K562 (cell line): ENCODE data around the gene CFD. TPM values are rescaled to one million over a fixed set of nuclear protein-coding genes. Genes with fewer than 3 reads are reported as not detected.

ENCODE experiments used
- BRF1 ChIP-seq: IDR thresholded peaks from 3 replicates; pipeline ENCODE4 v1.6.1; 2011; ENCODE audit warnings: borderline replicate concordance, mild to moderate bottlenecking; ENCODE audit not compliant: insufficient read length; ENCODE audit errors: extremely low read depth
- CLOCK ChIP-seq: fragments of 250-450 bp; sonication (Bioruptor Pico); IDR thresholded peaks from 2 replicates; pipeline ENCODE4 v1.4.0; 2020; ENCODE audit warnings: mild to moderate bottlenecking, moderate library complexity, borderline replicate concordance
- DACH1 ChIP-seq: fragments of 450-650 bp; IDR thresholded peaks from 2 replicates; pipeline ENCODE4 v1.6.1; 2018; ENCODE audit not compliant: partially characterized antibody
- GTF2F1 ChIP-seq: IDR thresholded peaks from 2 replicates; pipeline ENCODE4 v1.6.1; 2011; ENCODE audit warnings: low read depth, low read length, improper control_type of control experiment
- KLF1 ChIP-seq: fragments of 450-650 bp; IDR thresholded peaks from 2 replicates; pipeline ENCODE4 v1.6.1; 2016; ENCODE audit warnings: missing genetic modification characterization, missing compliant biosample characterization
- KLF6 ChIP-seq: fragments of 250-450 bp; sonication (Bioruptor Pico); IDR thresholded peaks from 2 replicates; pipeline ENCODE4 v1.4.0; 2020; ENCODE audit warnings: mild to moderate bottlenecking, moderate library complexity, borderline replicate concordance
- RAD21 ChIP-seq, 2 experiments: fragments of 250-450 bp in 1 of 2; fragments of 450-650 bp in 1 of 2; sonication (Bioruptor Pico) in 1 of 2; formaldehyde crosslinking in 1 of 2; IDR thresholded peaks in 1 of 2; conservative IDR thresholded peaks in 1 of 2; 2 replicates each; pipeline versions ENCODE4 v1.4.0 to v1.8.0; 2020 to 2022; ENCODE audit warnings: mild to moderate bottlenecking in 2 of 2, moderate library complexity in 1 of 2
- SP2 ChIP-seq: IDR thresholded peaks from 2 replicates; pipeline ENCODE4 v1.6.1; 2011; ENCODE audit warnings: mild to moderate bottlenecking, low read depth, low read length, moderate library complexity; ENCODE audit not compliant: poor library complexity, severe bottlenecking; ENCODE audit errors: extremely low read depth
- SRF ChIP-seq, 2 experiments: fragments of 250-450, 450-650 bp in 1 of 2; sonication (Bioruptor Pico) in 1 of 2; sonication (generic) in 1 of 2; formaldehyde crosslinking; IDR thresholded peaks; 2 replicates each; pipeline versions ENCODE4 v1.5.0 to v1.5.1; 2020 to 2022; ENCODE audit warnings: mild to moderate bottlenecking in 1 of 2, missing genetic modification reagents in 1 of 2
- XRCC3 ChIP-seq: fragments of 450-650 bp; IDR thresholded peaks from 2 replicates; pipeline ENCODE4 v1.6.1; 2017; ENCODE audit warnings: mild to moderate bottlenecking, moderate library complexity
- ZHX1 ChIP-seq: fragments of 150-350 bp; conservative IDR thresholded peaks from 2 replicates; pipeline ENCODE4 v1.6.1; 2014; ENCODE audit warnings: low read length
- ZNF121 ChIP-seq: sonication (generic); formaldehyde crosslinking; conservative IDR thresholded peaks from 2 replicates; pipeline ENCODE4 v1.8.0; 2022; ENCODE audit warnings: missing genetic modification reagents
- polyA plus RNA-seq, 8 experiments: library from polyadenylated mRNA; depleted of rRNA in 4 of 8; stranded (reverse) in 5 of 8; unstranded in 3 of 8; fragments of >200 nt; fragmentation: Nextera tagmentation in 2 of 8; fragmentation: Illumina TruSeq in 1 of 8; extraction: Ambion mirVana in 2 of 8; extraction: Trizol in 1 of 8; gene quantifications; 2 replicates each; pipeline versions ENCODE4 v1.2.1 to v1.2.3, GENCODE V29; 2011 to 2014; ENCODE audit warnings: inconsistent platforms in 1 of 8, missing spikeins in 1 of 8
- total RNA-seq, 7 experiments: library from RNA; depleted of rRNA in 6 of 7; stranded (reverse); fragments of >200 nt in 6 of 7; fragmentation: Illumina TruSeq in 2 of 7; extraction: Trizol in 2 of 7; gene quantifications; 2 replicates each; pipeline versions ENCODE4 v1.2.1 to v1.2.3, GENCODE V29; 2011 to 2021; ENCODE audit warnings: low replicate concordance in 1 of 7
- TF ChIP-seq, protein P1 (sequence below): fragments of 250-450 bp; sonication (Bioruptor Pico); IDR thresholded peaks from 2 replicates; pipeline ENCODE4 v1.8.0; 2022; ENCODE audit warnings: moderate library complexity, mild to moderate bottlenecking, inconsistent platforms
- TF ChIP-seq, protein P2 (sequence below): sonication (generic); formaldehyde crosslinking; IDR thresholded peaks from 2 replicates; pipeline ENCODE4 v1.8.1; 2023; ENCODE audit warnings: missing genetic modification reagents, mild to moderate bottlenecking, borderline replicate concordance

Gene CFD
- total and polyA plus RNA-seq, 9 of the 15 experiments (the other 6 are each of a cell fraction or from before 2014, with no cell fraction given), result 0.52 to 59.4 (median 7.6) TPM

GRCh38 chr19:843180-843835, 16.2 kb upstream of the CFD start (continued):
- TF ChIP-seq, protein P1, sequence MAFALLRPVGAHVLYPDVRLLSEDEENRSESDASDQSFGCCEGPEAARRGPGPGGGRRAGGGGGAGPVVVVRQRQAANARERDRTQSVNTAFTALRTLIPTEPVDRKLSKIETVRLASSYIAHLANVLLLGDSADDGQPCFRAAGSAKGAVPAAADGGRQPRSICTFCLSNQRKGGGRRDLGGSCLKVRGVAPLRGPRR (CRISPR knock-in tag), result no peak
- no peak for TF ChIP-seq ZNF121 (CRISPR knock-in tag)
- TF ChIP-seq BRF1, result no peak
- TF ChIP-seq KLF6, result no peak
- TF ChIP-seq ZHX1, result no peak
- 0 out of 4 replicates have a peak, but pooled peaks of 1 of the 2 experiments have one; percentile 16 for TF ChIP-seq SRF (CRISPR knock-in tag; IDR thresholded peaks at IDR 0.05)
- no peak for TF ChIP-seq CLOCK
- no peak for TF ChIP-seq KLF1 (tag)
- TF ChIP-seq XRCC3, result no peak
- TF ChIP-seq RAD21 (CRISPR knock-in tag; conservative IDR thresholded peaks at IDR 0.05 in 1 of 2, IDR thresholded peaks at IDR 0.05 in 1 of 2), result no peak
- no peak for TF ChIP-seq SP2
- no peak for TF ChIP-seq GTF2F1
- no peak for TF ChIP-seq DACH1
- TF ChIP-seq, protein P2, sequence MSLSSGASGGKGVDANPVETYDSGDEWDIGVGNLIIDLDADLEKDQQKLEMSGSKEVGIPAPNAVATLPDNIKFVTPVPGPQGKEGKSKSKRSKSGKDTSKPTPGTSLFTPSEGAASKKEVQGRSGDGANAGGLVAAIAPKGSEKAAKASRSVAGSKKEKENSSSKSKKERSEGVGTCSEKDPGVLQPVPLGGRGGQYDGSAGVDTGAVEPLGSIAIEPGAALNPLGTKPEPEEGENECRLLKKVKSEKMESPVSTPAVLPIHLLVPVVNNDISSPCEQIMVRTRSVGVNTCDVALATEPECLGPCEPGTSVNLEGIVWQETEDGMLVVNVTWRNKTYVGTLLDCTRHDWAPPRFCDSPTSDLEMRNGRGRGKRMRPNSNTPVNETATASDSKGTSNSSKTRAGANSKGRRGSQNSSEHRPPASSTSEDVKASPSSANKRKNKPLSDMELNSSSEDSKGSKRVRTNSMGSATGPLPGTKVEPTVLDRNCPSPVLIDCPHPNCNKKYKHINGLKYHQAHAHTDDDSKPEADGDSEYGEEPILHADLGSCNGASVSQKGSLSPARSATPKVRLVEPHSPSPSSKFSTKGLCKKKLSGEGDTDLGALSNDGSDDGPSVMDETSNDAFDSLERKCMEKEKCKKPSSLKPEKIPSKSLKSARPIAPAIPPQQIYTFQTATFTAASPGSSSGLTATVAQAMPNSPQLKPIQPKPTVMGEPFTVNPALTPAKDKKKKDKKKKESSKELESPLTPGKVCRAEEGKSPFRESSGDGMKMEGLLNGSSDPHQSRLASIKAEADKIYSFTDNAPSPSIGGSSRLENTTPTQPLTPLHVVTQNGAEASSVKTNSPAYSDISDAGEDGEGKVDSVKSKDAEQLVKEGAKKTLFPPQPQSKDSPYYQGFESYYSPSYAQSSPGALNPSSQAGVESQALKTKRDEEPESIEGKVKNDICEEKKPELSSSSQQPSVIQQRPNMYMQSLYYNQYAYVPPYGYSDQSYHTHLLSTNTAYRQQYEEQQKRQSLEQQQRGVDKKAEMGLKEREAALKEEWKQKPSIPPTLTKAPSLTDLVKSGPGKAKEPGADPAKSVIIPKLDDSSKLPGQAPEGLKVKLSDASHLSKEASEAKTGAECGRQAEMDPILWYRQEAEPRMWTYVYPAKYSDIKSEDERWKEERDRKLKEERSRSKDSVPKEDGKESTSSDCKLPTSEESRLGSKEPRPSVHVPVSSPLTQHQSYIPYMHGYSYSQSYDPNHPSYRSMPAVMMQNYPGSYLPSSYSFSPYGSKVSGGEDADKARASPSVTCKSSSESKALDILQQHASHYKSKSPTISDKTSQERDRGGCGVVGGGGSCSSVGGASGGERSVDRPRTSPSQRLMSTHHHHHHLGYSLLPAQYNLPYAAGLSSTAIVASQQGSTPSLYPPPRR (CRISPR knock-in tag), result no peak
